SK-N-SH (cell line): ENCODE results near the gene PEA15. TPM values are rescaled to one million over a fixed set of nuclear protein-coding genes. Genes with fewer than 3 reads are reported as not detected.

Experiments used
- CTCF ChIA-PET: fragments of 300-600, 350-600 bp; formaldehyde crosslinking; extraction: SDS; loops from one replicate; lab custom pipeline; 2021; lab: Yijun Ruan, JAX
- POLR2A ChIA-PET: fragments of 350-600 bp; sonication (Branson Sonifier 250); formaldehyde crosslinking; extraction: SDS; loops from one replicate; lab custom pipeline; 2020; ENCODE audit warnings: antibody characterized with exemption, inconsistent platforms; lab: Yijun Ruan, JAX
- DNase-seq: peaks from one replicate; pipeline ENCODE4 v3.0.0; 2012
- H2AFZ ChIP-seq: fragments of 200-600 bp; sonication (generic); 2 replicates; pipeline ENCODE4 v1.8.1; 2016; ENCODE audit warnings: antibody characterized with exemption, mild to moderate bottlenecking, low read depth
- H3F3A ChIP-seq: fragments of 200-600 bp; sonication (generic); replicated peaks from 2 replicates; pipeline ENCODE3; 2016; ENCODE audit warnings: antibody characterized with exemption, mild to moderate bottlenecking; ENCODE audit not compliant: insufficient read depth
- H3K27ac ChIP-seq, 2 experiments: fragments of 200-500 bp in 1 of 2; fragments of 200-600 bp in 1 of 2; sonication (Bioruptor generic) in 1 of 2; sonication (generic), shearing (Covaris generic) in 1 of 2; 2 replicates each; pipeline versions ENCODE4 v1.5.1 to v1.6.1; 2014 to 2016; ENCODE audit warnings: low read depth in 2 of 2, inconsistent platforms in 1 of 2, low read length in 1 of 2, mild to moderate bottlenecking in 1 of 2, mixed read lengths in 1 of 2
- H3K27me3 ChIP-seq: fragments of 200-600 bp; sonication (generic), shearing (Covaris generic); 2 replicates; pipeline ENCODE4 v1.6.1; 2016; ENCODE audit warnings: mixed run types; ENCODE audit not compliant: insufficient read depth
- H3K36me3 ChIP-seq, 2 experiments: fragments of 200-500 bp in 1 of 2; fragments of 200-600 bp in 1 of 2; sonication (Bioruptor generic) in 1 of 2; sonication (generic) in 1 of 2; replicated peaks in 1 of 2; 2 replicates each; pipeline versions ENCODE3 to v1.5.1; 2014 to 2016; ENCODE audit warnings: low read length in 1 of 2, mild to moderate bottlenecking in 1 of 2; ENCODE audit not compliant: insufficient read depth in 2 of 2, control insufficient read depth in 1 of 2
- H3K4me1 ChIP-seq, 2 experiments: fragments of 200-500 bp in 1 of 2; fragments of 200-600 bp in 1 of 2; sonication (Bioruptor generic) in 1 of 2; sonication (generic), shearing (Covaris generic) in 1 of 2; 2 replicates each; pipeline versions ENCODE4 v1.5.1 to v1.6.1; 2014 to 2016; ENCODE audit warnings: low read depth in 1 of 2, low read length in 1 of 2, mixed run types in 1 of 2; ENCODE audit not compliant: insufficient read depth in 2 of 2, control insufficient read depth in 1 of 2
- H3K4me2 ChIP-seq: fragments of 200-600 bp; sonication (generic), shearing (Covaris generic); 2 replicates; pipeline ENCODE4 v1.6.1; 2017; ENCODE audit warnings: mixed run types
- H3K4me3 ChIP-seq, 2 experiments: fragments of 200-500 bp in 1 of 2; fragments of 200-600 bp in 1 of 2; sonication (Bioruptor generic) in 1 of 2; sonication (generic), shearing (Covaris generic) in 1 of 2; 2 replicates each; pipeline versions ENCODE4 v1.5.1 to v1.8.1; 2014 to 2016; ENCODE audit warnings: low read depth in 2 of 2, inconsistent platforms in 1 of 2, low read length in 1 of 2, mild to moderate bottlenecking in 1 of 2, mixed read lengths in 1 of 2, moderate library complexity in 1 of 2
- H3K79me2 ChIP-seq: fragments of 200-600 bp; sonication (generic); 2 replicates; pipeline ENCODE4 v1.8.1; 2017; ENCODE audit warnings: mild to moderate bottlenecking; ENCODE audit not compliant: insufficient read depth
- H3K9ac ChIP-seq: fragments of 200-600 bp; sonication (generic); 2 replicates; pipeline ENCODE4 v1.6.1; 2017; ENCODE audit warnings: mixed run types
- H3K9me2 ChIP-seq: fragments of 200-600 bp; sonication (generic); 2 replicates; pipeline ENCODE4 v1.6.1; 2017; ENCODE audit warnings: mixed run types
- H3K9me3 ChIP-seq: fragments of 200-600 bp; sonication (generic); 2 replicates; pipeline ENCODE4 v1.6.1; 2017; ENCODE audit warnings: mixed run types, mild to moderate bottlenecking, moderate library complexity
- H4K20me1 ChIP-seq: fragments of 200-600 bp; sonication (generic); 2 replicates; pipeline ENCODE4 v1.6.1; 2017; ENCODE audit warnings: mild to moderate bottlenecking, mixed run types; ENCODE audit not compliant: insufficient read depth
- CHD2 ChIP-seq: fragments of 150-350 bp; IDR thresholded peaks from 2 replicates; pipeline ENCODE4 v1.6.1; 2018; ENCODE audit warnings: low read length; ENCODE audit not compliant: partially characterized antibody
- EZH2phosphoT487 ChIP-seq: fragments of 200-600 bp; sonication (generic); IDR thresholded peaks from 2 replicates; pipeline ENCODE4 v1.6.1; 2017; ENCODE audit warnings: low read depth, mixed run types, mild to moderate bottlenecking, antibody characterized with exemption, moderate library complexity, borderline replicate concordance
- FOSL2 ChIP-seq: IDR thresholded peaks from 2 replicates; pipeline ENCODE4 v1.4.0; 2012; ENCODE audit warnings: low read depth, mild to moderate bottlenecking, moderate library complexity, borderline replicate concordance
- FOXJ3 ChIP-seq: sonication (generic); formaldehyde crosslinking; IDR thresholded peaks from 2 replicates; pipeline ENCODE4 v1.5.1; 2020; ENCODE audit warnings: mild to moderate bottlenecking, missing genetic modification reagents
- GABPA ChIP-seq: IDR thresholded peaks from 2 replicates; pipeline ENCODE4 v1.4.0; 2012; ENCODE audit warnings: low read depth, mild to moderate bottlenecking
- GATA2 ChIP-seq: sonication (generic); formaldehyde crosslinking; IDR thresholded peaks from 2 replicates; pipeline ENCODE4 v1.5.0; 2020; ENCODE audit warnings: mild to moderate bottlenecking, missing genetic modification reagents
- IRF3 ChIP-seq: fragments of 150-350 bp; IDR thresholded peaks from 2 replicates; pipeline ENCODE4 v1.6.1; 2016; ENCODE audit warnings: mild to moderate bottlenecking, low read depth, low read length
- NFIC ChIP-seq: IDR thresholded peaks from 2 replicates; pipeline ENCODE4 v1.4.0; 2012; ENCODE audit warnings: borderline replicate concordance
- POLR2AphosphoS5 ChIP-seq: IDR thresholded peaks from 2 replicates; pipeline ENCODE4 v1.6.1; 2012; ENCODE audit warnings: low read depth, low read length
- RCOR1 ChIP-seq: fragments of 150-350 bp; IDR thresholded peaks from 2 replicates; pipeline ENCODE4 v1.6.1; 2017; ENCODE audit warnings: antibody characterized with exemption, low read length
- SIN3A ChIP-seq: IDR thresholded peaks from 2 replicates; pipeline ENCODE4 v1.6.1; 2012; ENCODE audit warnings: low read depth, mild to moderate bottlenecking, low read length, moderate library complexity, borderline replicate concordance
- TAF1 ChIP-seq: IDR thresholded peaks from 2 replicates; pipeline ENCODE4 v1.6.1; 2012; ENCODE audit warnings: low read depth, mild to moderate bottlenecking, low read length, moderate library complexity, borderline replicate concordance
- TCF12 ChIP-seq: IDR thresholded peaks from 2 replicates; pipeline ENCODE4 v1.4.0; 2012
- TEAD4 ChIP-seq: IDR thresholded peaks from 2 replicates; pipeline ENCODE4 v1.4.0; 2012; ENCODE audit warnings: mild to moderate bottlenecking, borderline replicate concordance; ENCODE audit not compliant: insufficient read depth
- YY1 ChIP-seq: IDR thresholded peaks from 2 replicates; pipeline ENCODE4 v1.4.0; 2012; ENCODE audit warnings: low read depth, mild to moderate bottlenecking
- WGBS: methylation state at CpG from one replicate; pipeline ENCODE4 v1.1.6; 2017; ENCODE audit warnings: low lambda C conversion rate; 5-methylcytosine and 5-hydroxymethylcytosine counted together
- polyA plus RNA-seq, 3 experiments: library from polyadenylated mRNA; depleted of rRNA; stranded (reverse); fragments of >200 nt; gene quantifications; 2 replicates each; pipeline ENCODE4 v1.2.3, GENCODE V29; 2012
- TF ChIP-seq, protein P1 (sequence below): IDR thresholded peaks from 2 replicates; pipeline ENCODE4 v1.6.1; 2012; ENCODE audit warnings: mild to moderate bottlenecking, low read depth, low read length, moderate library complexity
- TF ChIP-seq, protein P2 (sequence below): IDR thresholded peaks from 2 replicates; pipeline ENCODE4 v1.4.0; 2012; ENCODE audit warnings: low read depth
- TF ChIP-seq, protein P3 (sequence below): IDR thresholded peaks from 2 replicates; pipeline ENCODE4; 2012

The PEA15 gene
- polyA plus RNA-seq, 1 of the 3 experiments (the other 2 are of a cell fraction) = 322 TPM

DNA sequence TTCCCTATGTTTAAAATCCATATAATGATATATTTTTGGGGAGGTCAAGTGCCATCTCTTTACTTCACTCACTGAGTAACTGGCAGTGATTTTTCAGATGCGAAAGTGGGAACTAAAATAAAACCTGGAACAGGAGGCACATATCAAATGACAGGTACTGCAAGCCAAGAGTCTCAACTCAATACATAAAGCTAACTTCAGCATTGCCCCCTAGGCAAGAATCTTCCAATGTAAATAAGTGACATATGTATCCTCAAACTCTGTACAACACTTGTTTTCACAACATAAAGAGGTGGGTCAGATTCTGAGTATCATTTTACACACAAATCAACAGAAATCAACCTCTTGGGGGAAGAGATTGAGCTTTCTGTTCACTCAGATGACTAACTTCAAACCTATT, 39.0 kb downstream of the PEA15 start:
- Histone ChIP-seq H2AFZ (no peak overlapping the region), H3K9me3 (no peaks in the 10 kb centered on the region), H3K4me2 (no peak overlapping the region), H3K27me3 (no peaks in the 10 kb centered on the region), H3K4me1 (peaks cover 0 to 8% of the 10 kb centered on the region in 2 experiments; a peak in 1 of 4 replicates), H3K79me2 (peaks cover 70% of the 10 kb centered on the region), H4K20me1 (peaks cover 33% of the 10 kb centered on the region), H3K9ac (no peak overlapping the region), H3K36me3 (peaks cover 37 to 43% of the 10 kb centered on the region in 2 experiments)
- 100% methylated on average over 1 of the region's 1 CpG for WGBS
- POLR2A ChIA-PET = no interaction called here
- DNase-seq = no peak
- no peak for TF ChIP-seq FOXJ3 (CRISPR knock-in tag)
- TF ChIP-seq NFIC = no peak
- no peak for TF ChIP-seq TEAD4
- TF ChIP-seq SIN3A = no peak
- TF ChIP-seq TAF1 = no peak
- TF ChIP-seq, protein P1, sequence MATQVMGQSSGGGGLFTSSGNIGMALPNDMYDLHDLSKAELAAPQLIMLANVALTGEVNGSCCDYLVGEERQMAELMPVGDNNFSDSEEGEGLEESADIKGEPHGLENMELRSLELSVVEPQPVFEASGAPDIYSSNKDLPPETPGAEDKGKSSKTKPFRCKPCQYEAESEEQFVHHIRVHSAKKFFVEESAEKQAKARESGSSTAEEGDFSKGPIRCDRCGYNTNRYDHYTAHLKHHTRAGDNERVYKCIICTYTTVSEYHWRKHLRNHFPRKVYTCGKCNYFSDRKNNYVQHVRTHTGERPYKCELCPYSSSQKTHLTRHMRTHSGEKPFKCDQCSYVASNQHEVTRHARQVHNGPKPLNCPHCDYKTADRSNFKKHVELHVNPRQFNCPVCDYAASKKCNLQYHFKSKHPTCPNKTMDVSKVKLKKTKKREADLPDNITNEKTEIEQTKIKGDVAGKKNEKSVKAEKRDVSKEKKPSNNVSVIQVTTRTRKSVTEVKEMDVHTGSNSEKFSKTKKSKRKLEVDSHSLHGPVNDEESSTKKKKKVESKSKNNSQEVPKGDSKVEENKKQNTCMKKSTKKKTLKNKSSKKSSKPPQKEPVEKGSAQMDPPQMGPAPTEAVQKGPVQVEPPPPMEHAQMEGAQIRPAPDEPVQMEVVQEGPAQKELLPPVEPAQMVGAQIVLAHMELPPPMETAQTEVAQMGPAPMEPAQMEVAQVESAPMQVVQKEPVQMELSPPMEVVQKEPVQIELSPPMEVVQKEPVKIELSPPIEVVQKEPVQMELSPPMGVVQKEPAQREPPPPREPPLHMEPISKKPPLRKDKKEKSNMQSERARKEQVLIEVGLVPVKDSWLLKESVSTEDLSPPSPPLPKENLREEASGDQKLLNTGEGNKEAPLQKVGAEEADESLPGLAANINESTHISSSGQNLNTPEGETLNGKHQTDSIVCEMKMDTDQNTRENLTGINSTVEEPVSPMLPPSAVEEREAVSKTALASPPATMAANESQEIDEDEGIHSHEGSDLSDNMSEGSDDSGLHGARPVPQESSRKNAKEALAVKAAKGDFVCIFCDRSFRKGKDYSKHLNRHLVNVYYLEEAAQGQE = no peak
- TF ChIP-seq EZH2phosphoT487 = no peak
- TF ChIP-seq RCOR1 = no peak
- no peak for TF ChIP-seq IRF3
- TF ChIP-seq TCF12 = no peak
- TF ChIP-seq YY1 = no peak
- no peak for TF ChIP-seq POLR2AphosphoS5
- TF ChIP-seq, protein P2, sequence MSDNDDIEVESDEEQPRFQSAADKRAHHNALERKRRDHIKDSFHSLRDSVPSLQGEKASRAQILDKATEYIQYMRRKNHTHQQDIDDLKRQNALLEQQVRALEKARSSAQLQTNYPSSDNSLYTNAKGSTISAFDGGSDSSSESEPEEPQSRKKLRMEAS = no peak
- TF ChIP-seq CHD2 = no peak
- TF ChIP-seq FOSL2 = no peak
- TF ChIP-seq, protein P3, sequence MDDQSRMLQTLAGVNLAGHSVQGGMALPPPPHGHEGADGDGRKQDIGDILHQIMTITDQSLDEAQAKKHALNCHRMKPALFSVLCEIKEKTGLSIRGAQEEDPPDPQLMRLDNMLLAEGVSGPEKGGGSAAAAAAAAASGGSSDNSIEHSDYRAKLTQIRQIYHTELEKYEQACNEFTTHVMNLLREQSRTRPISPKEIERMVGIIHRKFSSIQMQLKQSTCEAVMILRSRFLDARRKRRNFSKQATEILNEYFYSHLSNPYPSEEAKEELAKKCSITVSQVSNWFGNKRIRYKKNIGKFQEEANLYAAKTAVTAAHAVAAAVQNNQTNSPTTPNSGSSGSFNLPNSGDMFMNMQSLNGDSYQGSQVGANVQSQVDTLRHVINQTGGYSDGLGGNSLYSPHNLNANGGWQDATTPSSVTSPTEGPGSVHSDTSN = no peak
- no peak for TF ChIP-seq GATA2
- TF ChIP-seq GABPA = no peak
- TF ChIP-seq, all 33 proteins: peak for 0
- no peaks in the 10 kb centered on the region for H3F3A ChIP-seq
- no peak overlapping the region for H3K27ac ChIP-seq
- CTCF ChIA-PET = interaction anchor here (0.7 to 26.9 kb wide), 10 partner anchors 8 to 237 kb away, joined by 3 to 293 read pairs (median 6); partner anchors contain the start of gene CASQ1
- no peaks in the 10 kb centered on the region for H3K9me2 ChIP-seq
- H3K4me3 ChIP-seq = no peak overlapping the region
